ENCODE measurements around the gene FXYD2.
A peak's percentile ranks its signal among the peaks of the same experiment; 100 is the strongest.

The FXYD2 gene

GRCh38 chr11:117857734-117858414 lies 33.3 kb upstream of the FXYD2 start:
- peak in 1 of 2 experiments; percentile 4 for DNase-seq

GRCh38 chr11:117855912-117856651 lies 31.5 kb upstream of the FXYD2 start:
- DNase-seq: peak in 1 of 2 experiments; percentile 4

GRCh38 chr11:117855186-117855845 lies 30.8 kb upstream of the FXYD2 start:
- DNase-seq: peak in 1 of 2 experiments; percentile 1

GRCh38 chr11:117852309-117852708 lies 27.8 kb upstream of the FXYD2 start:
- DNase-seq: no peak

- DNase-seq: no peak
Observed at GRCh38 chr11:117851852-117852251, 27.3 kb upstream of the FXYD2 start.

GRCh38 chr11:117851106-117851505 lies 26.6 kb upstream of the FXYD2 start:
- peak in 1 of 2 experiments; percentile 6 for DNase-seq

GRCh38 chr11:117849781-117850414 lies 25.4 kb upstream of the FXYD2 start:
- DNase-seq: peak in 1 of 2 experiments; percentile 14

- peak; percentile 89 to 90 for DNase-seq
Observed at GRCh38 chr11:117843666-117844484, 19.3 kb upstream of the FXYD2 start.

- peak in 1 of 2 experiments; percentile 15 for DNase-seq
Observed at GRCh38 chr11:117842131-117842941, 17.8 kb upstream of the FXYD2 start.

GRCh38 chr11:117841551-117842031 lies 17.0 kb upstream of the FXYD2 start:
- DNase-seq: peak in 1 of 2 experiments; percentile 11

- DNase-seq: peak in 1 of 2 experiments; percentile 10
Observed at GRCh38 chr11:117840881-117841550, 16.5 kb upstream of the FXYD2 start.

GRCh38 chr11:117839936-117840813 lies 15.6 kb upstream of the FXYD2 start:
- peak in 1 of 2 experiments; percentile 10 for DNase-seq

- DNase-seq: peak; percentile 9 to 13
Observed at GRCh38 chr11:117839380-117839881, 14.9 kb upstream of the FXYD2 start.

GRCh38 chr11:117838901-117839300 lies 14.4 kb upstream of the FXYD2 start:
- DNase-seq: peak in 1 of 2 experiments; percentile 11

- peak; percentile 13 to 15 for DNase-seq
Observed at GRCh38 chr11:117837791-117838190, 13.2 kb upstream of the FXYD2 start.

- DNase-seq: peak; percentile 10 to 11
Observed at GRCh38 chr11:117837070-117837776, 12.7 kb upstream of the FXYD2 start.

GRCh38 chr11:117836077-117836960 lies 11.8 kb upstream of the FXYD2 start:
- DNase-seq: peak; percentile 4 to 7
